Kidney epithelial cell (primary cell): ENCODE data around the gene LTBP1. TPM values are rescaled to one million over a fixed set of nuclear protein-coding genes. Genes with fewer than 3 reads are reported as not detected.

ENCODE experiments used
- DNase-seq: peaks from one replicate; pipeline ENCODE4 v3.0.0-alpha.2; 2010; ENCODE audit warnings: low read depth
- H3K27me3 ChIP-seq: 2 replicates; pipeline ENCODE4 v1.6.0; 2011; ENCODE audit warnings: low read length; ENCODE audit not compliant: control insufficient read depth, insufficient read depth
- H3K36me3 ChIP-seq: 2 replicates; pipeline ENCODE4 v1.5.1; 2011; ENCODE audit warnings: low read length; ENCODE audit not compliant: control insufficient read depth, insufficient read depth
- H3K4me3 ChIP-seq: 2 replicates; pipeline ENCODE4 v1.5.1; 2011; ENCODE audit warnings: low read depth, mild to moderate bottlenecking, control low read depth, low read length
- total RNA-seq: library from RNA; depleted of rRNA; stranded (reverse); fragments of >200 nt; gene quantifications from 2 replicates; pipeline ENCODE4 v1.2.3, GENCODE V29; 2015
- TF ChIP-seq, protein P1 (sequence below): IDR thresholded peaks from 2 replicates; pipeline ENCODE4 v1.5.1; 2011; ENCODE audit warnings: mild to moderate bottlenecking, moderate library complexity, low read length, control low read depth, inconsistent platforms; ENCODE audit not compliant: insufficient read depth, poor library complexity, severe bottlenecking

LTBP1 gene
- total RNA-seq, 1 donor from 2014 or later, result 39.3 TPM

- no peak for DNase-seq
- TF ChIP-seq, protein P1, sequence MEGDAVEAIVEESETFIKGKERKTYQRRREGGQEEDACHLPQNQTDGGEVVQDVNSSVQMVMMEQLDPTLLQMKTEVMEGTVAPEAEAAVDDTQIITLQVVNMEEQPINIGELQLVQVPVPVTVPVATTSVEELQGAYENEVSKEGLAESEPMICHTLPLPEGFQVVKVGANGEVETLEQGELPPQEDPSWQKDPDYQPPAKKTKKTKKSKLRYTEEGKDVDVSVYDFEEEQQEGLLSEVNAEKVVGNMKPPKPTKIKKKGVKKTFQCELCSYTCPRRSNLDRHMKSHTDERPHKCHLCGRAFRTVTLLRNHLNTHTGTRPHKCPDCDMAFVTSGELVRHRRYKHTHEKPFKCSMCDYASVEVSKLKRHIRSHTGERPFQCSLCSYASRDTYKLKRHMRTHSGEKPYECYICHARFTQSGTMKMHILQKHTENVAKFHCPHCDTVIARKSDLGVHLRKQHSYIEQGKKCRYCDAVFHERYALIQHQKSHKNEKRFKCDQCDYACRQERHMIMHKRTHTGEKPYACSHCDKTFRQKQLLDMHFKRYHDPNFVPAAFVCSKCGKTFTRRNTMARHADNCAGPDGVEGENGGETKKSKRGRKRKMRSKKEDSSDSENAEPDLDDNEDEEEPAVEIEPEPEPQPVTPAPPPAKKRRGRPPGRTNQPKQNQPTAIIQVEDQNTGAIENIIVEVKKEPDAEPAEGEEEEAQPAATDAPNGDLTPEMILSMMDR, result no peak
- Histone ChIP-seq H3K36me3 (no peaks in the 10 kb centered on the region), H3K27me3 (no peaks in the 10 kb centered on the region), H3K4me3 (no peak overlapping the region)
Observed at GRCh38 chr2:33205693-33206434, 259.1 kb downstream of the LTBP1 start.

- H3K36me3 ChIP-seq, result no peaks in the 10 kb centered on the region
- TF ChIP-seq, protein P1, result no peak
- no peak overlapping the region for H3K4me3 ChIP-seq
- H3K27me3 ChIP-seq, result no peaks in the 10 kb centered on the region
- no peak for DNase-seq
Observed at GRCh38 chr2:33207151-33207740, 260.5 kb downstream of the LTBP1 start.

GRCh38 chr2:33208400-33208799 lies 261.6 kb downstream of the LTBP1 start:
- TF ChIP-seq, protein P1, result no peak
- Histone ChIP-seq H3K4me3 (no peak overlapping the region), H3K36me3 (no peaks in the 10 kb centered on the region), H3K27me3 (no peaks in the 10 kb centered on the region)
- DNase-seq, result no peak

GRCh38 chr2:33209976-33210375 lies 263.2 kb downstream of the LTBP1 start:
- Histone ChIP-seq H3K27me3 (no peaks in the 10 kb centered on the region), H3K4me3 (no peak overlapping the region), H3K36me3 (no peaks in the 10 kb centered on the region)
- DNase-seq, result no peak
- TF ChIP-seq, protein P1, result no peak

DNA sequence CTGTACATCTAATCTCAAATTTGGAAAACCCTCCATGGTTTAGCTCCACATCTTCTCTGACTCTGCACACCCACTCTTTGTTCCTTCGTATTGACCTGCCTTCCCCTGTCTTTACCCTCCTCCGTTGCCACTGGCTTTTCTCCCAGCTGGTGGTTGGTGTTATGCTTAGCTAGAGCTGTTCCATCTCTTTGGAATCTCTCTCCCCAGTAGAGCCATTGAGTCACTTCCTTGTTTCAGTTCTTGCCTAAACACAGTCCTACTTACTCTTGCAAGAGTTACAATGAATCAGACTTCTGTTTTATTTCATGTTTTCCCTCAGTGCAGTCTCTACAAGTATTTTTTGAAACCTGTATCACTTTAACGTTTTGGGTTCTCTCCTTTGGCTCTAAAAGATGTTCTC lies 263.9 kb downstream of the LTBP1 start:
- DNase-seq, result peak; percentile 93
- TF ChIP-seq, protein P1, result no peak
- Histone ChIP-seq H3K36me3 (no peaks in the 10 kb centered on the region), H3K27me3 (no peaks in the 10 kb centered on the region), H3K4me3 (no peak overlapping the region)
